Hematopoietic multipotent progenitor cell treated with erythropoietin and hydrocortisone succinate and interleukin-3 and kit ligand, for 6 days (in vitro differentiated cells): ENCODE results near the gene RHOF.
"Not testable (repeated sequence)": the region's sequence is repeated elsewhere in the genome, so short reads cannot be mapped to it uniquely, and the experiment has no call there.

ENCODE experiments used
- DNase-seq: peaks from one replicate; pipeline ENCODE4 v3.0.0-alpha.2; 2015

Gene RHOF

DNA sequence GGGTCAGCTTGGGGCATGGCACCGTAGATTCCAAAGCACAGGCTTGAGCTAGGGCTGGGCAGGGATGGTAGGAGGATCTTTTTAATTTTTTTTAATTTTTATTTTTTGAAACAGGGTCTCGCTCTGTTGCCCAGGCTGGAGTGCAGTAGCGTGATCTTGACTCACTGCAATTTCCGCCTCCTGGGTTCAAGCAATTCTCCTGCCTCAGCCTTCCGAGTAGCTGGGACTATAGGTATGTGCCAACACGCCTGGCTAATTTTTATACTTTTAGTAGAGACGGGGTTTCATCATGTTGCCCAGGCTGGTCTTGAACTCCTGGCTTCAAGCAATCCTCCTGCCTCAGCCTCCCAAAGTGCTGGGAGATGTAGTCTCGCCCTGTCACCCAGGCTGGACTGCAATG is 2.7 kb downstream of the RHOF start:
- not testable (repeated sequence) for DNase-seq

DNA sequence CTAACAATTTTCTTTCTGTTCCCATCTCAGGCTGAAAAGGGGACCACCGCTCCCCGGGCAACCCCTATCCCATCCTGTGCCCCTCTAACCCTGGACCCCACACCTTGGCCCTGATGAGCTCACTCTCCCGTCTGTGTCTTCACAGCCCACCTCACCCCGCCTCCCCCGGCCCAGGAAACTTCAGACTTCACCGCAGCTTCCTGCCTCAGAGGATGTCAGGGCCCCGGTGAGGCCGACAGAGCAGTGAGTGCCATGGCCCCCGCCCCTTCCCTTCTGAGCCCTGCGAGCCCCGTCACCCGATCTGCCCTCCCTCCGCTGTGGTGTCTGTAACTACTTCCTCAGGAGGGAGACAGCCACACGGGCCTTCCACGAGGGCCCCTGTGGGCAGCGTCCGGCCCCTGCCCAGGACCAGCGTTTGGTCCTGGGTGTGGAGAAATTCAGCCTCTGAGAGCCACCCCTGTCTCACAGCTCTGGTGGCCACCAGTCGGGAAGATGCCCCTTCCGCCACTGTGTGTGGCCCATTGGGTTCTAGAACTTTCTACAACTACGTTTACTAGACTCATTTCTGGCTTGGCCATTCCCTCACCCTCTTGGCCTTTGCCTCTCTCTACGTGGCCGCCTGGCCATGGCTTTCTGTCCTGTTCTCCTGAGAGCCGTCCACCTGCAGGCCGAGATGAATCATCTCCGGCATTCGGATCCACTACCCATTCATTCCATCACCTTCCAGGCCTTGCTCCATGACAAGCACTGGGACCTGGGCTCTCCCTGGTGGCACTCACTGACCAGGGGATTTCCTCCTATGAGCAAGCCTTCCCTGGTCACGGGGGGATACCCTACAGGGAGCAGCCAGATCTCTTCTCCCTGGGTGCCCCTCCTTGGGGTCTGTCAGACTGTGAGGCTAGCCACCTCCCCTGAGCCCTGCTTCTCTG is 3.4 kb downstream of the RHOF start:
- DNase-seq, result peak; percentile 87

DNA sequence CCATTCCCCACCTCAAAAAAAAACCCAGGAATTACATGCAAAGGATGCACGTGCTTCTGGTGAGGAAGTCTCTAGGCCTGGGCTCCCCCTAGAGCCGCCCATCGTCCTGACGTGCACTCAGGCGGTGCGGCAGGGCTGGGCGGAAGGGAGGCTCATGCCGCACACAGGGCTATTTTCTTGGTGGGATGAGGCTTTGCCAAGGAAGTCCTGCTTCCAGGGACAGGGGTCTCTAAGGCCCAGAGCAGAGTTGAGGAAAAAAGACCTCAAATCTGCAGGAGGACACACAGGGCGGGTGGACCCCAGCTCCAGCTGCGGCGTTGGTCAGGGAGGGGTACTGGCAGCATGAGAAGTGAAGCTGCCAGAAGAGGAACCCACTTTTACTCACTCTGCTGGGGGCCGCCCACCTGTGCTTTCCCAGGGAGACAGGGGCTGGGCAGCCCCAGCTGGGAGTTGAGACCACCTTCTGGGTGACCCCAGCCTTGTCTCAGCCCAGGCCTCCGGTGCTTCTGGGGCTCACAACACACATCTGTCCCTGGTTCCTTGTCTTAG is 4.2 kb downstream of the RHOF start:
- DNase-seq, result peak; percentile 68

DNA sequence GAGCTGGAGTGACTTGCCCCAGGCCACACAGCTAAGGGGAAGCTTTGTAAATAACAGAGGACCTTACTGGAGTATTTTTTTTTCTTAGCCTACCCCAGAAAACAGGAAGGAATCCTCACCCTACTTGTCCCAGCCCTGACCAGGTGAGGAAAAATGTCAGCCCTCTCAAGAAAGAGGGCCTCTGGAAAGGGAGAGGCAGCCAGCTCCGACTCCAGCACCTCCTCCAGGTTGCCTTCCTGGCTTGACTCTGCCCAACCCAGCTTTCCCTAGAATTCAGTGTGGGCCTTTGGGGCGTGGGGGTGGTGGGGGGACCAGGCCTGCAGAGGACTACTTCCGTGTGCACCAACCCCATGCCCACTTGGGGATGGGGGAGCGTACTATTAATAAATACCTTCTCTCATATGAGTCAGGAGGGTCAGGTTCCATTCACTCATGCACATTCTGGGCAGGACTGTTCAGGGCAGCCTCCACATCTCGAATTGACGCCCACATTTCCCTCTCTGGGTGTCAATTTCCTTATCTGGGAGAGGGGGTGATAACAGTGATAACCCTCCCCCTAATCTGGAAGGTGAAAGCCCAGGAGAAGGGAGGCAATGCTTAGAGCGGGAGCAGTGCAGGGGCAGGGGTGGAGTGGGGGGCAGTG is 5.2 kb downstream of the RHOF start:
- DNase-seq, result no peak

DNA sequence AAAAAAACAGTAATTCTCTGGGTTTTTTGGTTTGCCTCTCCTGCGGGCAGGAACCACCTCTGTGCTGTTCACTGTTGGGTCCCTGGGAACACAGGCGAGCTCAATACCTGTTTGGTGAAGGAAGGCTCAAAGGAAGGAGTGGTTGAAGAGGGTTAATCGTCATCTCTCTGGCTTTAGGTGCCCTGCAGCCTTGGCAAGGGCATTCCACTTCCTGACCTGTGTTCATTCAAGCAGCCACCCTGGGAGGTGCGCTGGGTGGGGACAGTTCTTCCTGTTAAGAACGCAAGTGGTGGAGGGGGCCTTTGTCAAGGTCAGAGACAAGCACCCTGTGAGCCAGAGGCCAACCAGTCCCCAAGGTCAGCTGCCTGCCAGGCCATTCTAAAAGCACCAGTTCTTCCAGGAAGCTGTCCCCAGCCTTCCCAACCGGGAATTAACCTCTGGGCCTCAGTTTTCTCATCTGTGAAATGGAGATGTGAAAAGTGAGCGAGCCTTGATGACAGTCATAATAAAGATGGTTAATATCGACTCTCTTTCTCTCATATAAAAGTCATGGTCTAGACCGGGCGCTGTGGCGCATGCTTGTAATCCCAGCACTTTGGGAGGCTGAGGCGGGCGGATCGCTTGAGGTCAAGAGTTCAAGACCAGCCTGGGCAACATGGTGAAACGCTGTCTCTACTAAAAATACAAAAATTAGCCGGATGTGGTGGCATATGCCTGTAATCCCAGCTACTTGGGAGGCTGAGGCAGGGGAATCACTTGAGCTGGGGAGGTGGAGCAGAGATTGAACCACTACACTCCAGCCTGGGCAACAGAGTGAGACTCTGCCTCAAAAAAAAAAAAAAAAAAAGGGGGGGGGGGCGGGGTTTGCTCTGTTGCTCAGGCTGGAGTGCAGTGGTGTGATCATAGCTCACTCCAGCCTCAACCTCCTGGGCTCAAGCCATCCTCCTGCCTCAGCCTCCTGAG is 6.1 kb downstream of the RHOF start:
- DNase-seq, result no peak

DNA sequence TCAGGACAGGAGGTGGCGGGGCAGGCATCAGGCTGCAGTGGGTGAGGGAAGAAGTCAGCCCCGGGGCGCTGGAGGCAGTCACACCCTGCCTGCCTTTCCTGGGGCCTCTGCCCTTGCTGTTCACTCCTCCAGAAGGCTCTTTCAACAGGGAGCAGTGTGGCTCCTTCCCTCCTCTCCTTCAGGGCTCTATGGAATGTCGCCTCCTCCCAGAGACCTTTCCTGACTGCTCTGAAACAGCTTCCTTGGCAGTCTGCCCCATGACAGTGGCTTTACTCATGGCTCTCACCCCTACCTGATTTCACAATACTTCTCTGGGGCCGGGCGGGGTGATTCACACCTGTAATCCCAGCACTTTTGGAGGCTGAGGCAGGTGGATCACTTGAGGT is 7.1 kb downstream of the RHOF start:
- no peak for DNase-seq

DNA sequence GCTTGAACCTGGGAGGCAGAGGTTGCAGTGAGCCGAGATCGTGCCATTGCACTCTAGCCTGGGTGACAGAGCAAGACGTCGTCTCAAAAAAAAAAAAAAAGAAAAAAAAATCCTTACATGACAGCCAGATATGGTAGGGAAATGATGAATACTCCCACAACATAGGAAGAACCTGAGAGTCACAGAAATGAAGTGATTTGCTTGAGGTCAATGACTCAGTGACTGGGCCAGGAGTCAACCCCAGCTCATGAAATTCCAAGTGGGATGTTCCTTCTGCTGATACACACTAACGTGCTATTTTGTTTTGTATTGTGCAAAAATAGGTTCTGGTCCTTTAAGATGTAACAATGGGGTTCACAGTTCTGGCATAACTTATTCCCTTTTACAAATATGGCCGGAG is 9.0 kb downstream of the RHOF start:
- no peak for DNase-seq

DNA sequence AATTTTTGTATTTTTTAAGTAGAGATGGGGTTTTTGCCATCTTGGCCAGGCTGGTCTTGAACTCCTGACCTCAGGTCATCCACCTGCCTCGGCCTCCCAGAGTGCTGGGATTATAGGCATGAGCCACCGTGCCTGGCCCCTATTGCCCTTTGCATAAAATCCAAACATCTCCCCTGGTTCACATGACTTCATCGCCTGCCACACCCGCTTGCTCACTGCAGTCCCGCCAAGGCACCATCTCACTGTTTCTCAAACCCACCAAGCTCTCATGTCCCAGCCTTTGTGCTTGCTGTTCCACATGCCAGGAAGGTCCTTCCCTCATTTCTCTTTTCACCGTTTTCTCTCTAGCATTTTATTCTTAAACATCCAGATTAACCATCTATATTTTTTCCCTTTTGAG is 9.7 kb downstream of the RHOF start:
- DNase-seq, result no peak

DNA sequence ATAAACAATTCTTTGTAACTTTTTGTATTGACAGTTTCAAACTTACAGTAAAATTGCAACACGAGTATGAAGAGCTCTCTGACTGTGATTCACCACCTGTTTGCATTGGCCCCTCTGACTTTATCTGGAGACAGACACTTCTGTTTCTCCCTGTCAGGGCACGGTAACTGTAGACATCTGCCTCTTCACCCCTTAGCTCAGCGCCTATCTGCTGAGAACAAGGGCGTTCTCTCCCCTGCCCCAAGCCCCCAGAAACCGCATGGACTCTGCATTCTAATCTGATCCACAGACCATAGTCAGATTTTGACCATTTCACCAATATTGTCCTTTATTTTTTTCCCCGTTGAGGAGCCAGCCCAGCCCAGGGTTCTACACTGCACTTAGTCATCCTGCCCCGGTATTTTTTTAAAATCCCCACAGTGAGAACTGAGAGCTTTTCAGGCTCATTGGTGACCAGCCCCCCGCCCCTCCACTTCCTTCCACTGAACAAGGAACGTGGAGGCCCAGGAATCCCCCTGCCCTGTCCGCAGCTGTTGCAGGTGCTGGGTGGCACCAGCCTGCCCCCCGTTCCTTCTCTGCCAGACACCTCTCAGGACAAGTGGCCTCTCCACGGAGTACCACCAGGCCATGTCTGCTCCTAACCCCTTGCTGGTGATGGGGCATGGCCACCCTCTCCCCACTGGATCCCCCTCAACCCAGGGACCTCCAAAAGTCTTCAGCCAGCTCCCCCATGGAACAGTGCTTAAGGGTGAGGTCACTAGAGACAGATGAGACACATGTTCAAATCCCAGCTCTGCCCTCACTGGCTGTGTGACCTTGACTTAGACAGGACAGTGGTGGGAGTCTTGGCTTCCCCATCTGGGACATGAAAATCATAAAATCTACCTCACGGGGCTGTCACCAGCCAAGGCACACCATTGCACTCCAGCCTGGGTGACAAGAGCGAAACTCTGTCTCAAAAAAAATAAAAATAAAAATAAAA is 11.2 kb downstream of the RHOF start:
- DNase-seq, result peak; percentile 93

DNA sequence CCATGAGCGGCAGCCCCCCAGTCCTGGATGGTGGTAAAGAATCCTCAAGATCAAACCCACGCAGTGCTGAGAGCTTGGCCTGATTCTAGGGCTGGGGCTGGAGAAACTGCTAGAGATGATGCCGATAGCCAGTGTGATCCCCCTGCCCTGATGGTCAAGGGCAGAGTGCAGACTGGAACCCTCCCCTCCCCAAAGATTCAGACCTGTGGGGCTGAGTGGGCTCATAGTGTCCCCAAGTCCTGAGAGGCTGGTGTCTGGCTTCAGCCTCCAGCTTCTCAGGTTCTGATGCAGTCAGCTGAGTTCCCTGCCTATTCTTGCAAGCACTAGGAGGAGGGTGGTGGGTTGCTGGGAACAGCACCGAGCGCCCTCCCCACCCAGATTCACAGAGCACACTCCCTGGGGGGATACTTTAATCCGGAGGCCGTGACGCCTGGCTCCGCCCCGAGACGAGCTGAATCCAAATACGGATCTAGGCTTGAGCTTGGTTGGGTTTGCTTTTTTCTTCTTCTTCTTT is 11.9 kb downstream of the RHOF start:
- DNase-seq, result no peak

DNA sequence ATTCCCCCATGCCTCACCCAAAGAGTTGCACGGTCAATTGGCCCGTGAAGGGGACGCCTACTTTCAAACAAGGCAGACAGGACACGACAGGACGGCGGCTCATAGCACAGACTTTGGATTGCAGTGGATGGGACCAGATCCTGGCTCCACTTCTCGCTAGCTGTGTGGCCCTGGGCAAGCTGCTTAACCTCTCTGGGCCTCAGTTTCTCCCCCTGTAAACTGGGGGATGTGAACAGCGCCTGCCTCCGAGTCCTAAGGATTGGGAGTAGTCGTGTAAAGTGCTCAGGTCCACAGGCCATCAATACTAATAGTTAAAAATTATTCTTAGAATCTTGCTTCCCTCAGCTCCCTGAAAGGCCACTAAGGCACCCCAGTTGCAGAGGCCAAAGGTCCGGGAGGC is 13.1 kb downstream of the RHOF start:
- no peak for DNase-seq

DNA sequence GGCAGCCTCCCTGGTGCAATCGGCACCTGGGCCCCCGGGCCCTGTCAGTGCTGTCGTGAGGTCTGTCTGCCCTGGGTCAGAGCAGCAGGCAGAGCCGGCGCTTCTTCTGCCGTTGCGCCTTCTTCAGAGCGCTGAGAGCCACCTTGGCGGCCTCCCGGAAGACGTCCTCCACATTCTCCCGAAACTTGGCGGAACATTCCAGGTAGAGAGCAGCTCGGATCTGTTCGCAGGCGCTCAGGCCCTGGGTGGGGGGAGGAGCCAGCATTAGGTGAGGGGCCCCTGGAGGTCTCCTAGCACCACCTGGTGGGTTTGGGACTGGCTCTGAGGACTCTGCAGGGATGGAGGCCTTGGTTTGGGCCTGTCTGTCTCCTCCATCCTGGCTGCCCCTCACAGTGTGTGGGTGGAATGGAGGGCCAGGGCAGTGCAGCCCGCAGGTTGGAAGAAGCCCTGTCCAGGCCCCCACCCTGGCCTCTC is 14.0 kb downstream of the RHOF start:
- no peak for DNase-seq

DNA sequence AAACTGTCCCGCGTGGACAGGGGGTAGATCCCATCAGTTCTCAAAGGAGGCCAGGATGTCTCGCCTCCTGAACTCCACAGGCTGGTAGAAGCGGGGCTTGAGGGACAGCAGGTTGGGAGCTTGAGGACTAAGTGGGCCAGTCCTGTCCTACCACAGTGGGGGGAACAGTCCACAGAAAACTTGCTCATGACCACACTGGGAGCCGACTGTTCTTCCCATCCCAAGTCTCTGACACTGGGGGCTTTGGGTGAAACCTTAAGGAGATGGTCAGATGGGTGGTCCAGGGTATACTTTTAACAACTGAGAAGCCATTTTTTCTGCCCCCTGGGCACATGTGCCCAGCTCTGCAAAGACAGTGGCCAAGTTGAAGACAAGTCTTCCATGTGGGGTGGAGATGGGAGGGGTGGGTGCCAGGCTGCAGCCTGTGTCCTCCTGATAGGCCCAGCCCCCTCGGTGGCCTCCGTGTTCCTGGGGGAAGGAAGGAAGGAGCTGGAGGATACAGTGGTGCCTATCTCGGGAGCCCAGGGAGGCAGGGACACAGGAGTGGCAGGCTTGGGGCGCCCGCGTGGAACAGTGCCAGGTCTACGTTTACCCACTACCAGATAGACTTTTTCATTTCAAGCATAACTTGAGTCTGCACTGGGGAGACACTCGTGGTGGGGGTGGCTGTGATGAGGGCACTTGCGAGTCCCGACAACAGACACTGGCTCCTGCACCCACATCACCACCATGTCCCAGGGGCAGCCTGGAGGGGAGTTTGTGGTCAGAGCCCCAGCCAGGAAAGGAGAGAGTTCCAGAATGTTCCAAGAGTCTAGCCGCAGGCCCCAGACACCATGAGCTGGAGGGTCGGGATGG is 14.7 kb downstream of the RHOF start:
- peak; percentile 88 for DNase-seq

DNA sequence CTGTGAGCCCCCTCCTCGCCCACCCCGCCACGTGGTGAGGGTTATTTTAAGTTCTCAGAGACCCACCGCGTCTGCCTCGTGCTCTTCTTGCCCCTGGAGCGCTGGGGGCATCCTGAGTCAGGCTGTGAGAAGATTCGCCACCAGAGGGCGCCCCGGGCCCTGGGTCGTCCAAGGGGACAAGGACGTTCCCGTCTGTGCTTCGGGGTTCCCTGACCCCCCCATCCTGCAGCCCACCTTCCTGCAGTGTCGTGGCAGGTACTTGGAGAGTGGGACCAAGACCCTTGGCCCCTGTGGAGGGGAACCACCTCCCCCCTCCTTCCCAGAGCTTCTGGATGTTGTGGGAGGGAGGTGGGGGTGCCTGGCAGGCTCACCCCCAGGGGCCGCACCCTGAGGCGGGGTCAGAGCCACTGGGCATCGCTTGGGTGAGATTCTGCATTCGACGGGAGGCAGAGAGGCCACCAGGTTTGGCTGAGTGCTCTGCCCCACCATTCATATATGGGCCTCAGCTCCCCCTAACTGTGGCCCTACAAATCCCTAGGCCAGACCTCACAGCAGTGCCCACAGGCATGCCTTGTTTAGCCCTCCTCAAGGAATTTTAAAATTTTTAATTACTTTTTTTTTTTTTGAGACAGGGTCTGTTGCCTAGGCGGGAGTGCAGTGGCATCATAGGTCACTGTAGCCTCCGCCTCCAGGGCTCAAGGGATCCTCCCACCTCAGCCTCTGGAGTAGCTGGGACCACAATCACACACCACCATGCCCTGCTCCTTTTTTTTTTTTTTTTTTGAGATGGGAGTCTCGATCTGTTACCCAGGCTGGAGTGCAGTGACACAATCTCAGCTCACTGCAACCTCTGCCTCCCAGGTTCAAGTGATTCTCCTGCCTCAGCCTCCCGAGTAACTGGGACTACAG is 17.0 kb downstream of the RHOF start:
- DNase-seq, result peak; percentile 94

DNA sequence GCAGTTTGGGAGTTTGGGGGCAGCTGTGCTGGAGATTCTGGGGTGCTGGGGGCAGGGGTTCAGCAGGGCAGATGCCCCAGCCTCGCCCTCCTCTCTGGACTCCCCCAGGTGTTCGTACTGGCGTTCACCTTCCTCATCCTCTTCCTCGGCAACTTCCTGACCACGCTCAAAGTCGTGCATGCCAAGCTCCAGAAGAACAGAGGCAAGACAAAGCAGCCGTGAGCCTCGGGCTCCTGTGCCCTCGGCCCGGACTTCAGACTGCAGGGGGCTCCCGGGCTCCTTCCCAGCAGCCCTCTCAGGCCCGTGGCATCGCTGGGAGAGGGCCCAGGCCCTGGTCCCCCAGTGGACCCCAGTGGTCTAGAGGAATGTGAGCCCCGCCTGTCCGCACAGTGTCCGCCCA is 18.0 kb downstream of the RHOF start:
- no peak for DNase-seq

DNA sequence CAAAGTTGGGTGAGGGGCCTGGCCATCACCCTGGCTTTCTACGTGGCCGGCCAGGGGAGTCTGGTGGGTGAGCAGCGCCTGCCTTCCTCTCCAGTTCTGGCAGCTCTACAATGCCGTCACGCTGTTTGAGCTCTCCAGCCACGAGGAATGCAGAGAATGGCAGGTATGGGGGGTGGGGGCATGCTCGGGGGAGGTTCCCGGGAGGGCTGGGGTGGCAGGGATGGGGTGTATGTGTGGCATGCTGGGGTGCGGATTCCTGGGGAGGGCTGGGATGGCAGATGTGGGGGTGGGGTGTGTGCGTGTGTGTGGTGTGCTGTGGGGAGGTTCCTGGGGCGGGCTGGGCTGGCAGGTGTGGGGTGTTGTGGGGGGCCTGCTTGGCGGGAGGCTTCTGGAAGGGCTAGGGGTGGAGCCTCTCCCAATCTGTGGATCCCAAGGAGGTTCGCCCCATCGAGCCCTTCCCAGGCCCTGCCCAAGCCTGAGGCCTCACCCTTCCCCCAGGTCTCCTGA is 18.5 kb downstream of the RHOF start:
- no peak for DNase-seq

DNA sequence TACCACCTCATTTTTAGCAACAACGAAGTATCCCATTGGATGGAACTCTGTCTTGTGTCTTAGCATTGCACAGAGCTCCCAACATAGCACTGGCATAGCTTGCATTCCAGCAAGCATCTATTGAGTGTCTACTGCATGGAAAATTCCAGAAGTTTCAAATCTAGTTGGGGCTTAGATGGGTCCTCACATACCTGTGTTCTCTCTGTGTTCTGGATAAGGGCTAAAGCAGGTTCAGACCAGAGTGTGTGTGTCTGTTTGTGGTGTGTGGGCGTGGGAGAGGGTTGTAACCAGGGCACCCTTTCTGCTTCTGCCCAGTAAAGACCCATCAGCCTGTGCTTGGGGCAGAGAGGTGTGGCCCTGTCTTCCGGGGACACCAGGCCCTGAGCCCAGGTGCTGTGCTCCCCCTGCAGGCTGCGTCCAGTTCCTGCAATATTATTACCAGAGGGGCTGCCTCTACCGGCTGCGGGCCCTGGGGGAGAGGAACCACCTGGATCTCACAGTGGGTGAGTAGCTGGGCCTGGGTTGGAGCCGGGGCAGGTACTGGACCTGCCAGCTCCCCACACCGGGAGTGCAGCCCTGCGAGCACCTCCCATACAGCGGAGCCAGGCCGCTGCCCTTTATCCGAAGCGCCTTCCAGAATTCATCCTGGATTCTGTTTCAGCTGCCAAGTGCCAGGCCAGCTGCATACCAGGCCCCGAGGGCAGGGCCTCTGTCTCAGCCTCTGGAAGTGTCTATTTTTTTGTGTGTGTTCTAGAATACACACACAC is 20.3 kb downstream of the RHOF start:
- peak; percentile 92 for DNase-seq
